NB4 (cell line): ENCODE data around the gene ANXA3.
A peak's percentile ranks its signal among the peaks of the same experiment; 100 is the strongest.

Experiments
- DNase-seq: peaks from one replicate; pipeline ENCODE4 v3.0.0; 2010; ENCODE audit warnings: low read depth
- H3K4me3 ChIP-seq: one replicate; pipeline ENCODE4 v1.5.1; 2011; ENCODE audit warnings: mild to moderate bottlenecking, low read depth, low read length, moderate library complexity
- MYC ChIP-seq: IDR thresholded peaks from 2 replicates; pipeline ENCODE4 v1.6.1; 2011; ENCODE audit warnings: low read depth, low read length
- POLR2A ChIP-seq: IDR thresholded peaks from 2 replicates; pipeline ENCODE4 v1.6.1; 2011; ENCODE audit warnings: mild to moderate bottlenecking; ENCODE audit not compliant: insufficient read length; ENCODE audit errors: extremely low read depth
- TF ChIP-seq, protein P1 (sequence below): IDR thresholded peaks from one replicate; pipeline ENCODE4 v1.5.1; 2012; ENCODE audit warnings: low read depth, low read length
- TF ChIP-seq, protein P2 (sequence below): IDR thresholded peaks from 2 replicates; pipeline ENCODE4 v1.6.1; 2011; ENCODE audit warnings: low read depth, low read length

Gene ANXA3

DNA sequence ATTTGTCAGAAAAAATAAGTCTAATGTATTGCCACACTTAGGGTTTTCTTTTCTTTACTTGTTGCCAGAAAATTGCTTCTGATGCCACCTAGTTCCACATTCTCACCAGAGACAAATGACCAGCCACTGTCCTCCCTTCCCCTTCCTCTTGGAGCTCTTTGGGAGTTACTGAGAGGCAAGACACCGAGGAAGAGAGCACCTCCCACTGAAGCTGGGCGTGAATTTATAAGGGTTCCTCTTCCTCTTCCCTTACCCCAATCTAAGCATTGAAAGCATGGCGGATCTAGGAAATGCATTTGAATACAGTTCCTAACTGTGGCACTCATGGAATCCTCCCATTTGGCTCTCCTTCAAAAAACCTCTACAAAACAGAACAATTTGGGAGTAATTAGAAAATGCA lies 30.0 kb downstream of the ANXA3 start:
- TF ChIP-seq, protein P1, sequence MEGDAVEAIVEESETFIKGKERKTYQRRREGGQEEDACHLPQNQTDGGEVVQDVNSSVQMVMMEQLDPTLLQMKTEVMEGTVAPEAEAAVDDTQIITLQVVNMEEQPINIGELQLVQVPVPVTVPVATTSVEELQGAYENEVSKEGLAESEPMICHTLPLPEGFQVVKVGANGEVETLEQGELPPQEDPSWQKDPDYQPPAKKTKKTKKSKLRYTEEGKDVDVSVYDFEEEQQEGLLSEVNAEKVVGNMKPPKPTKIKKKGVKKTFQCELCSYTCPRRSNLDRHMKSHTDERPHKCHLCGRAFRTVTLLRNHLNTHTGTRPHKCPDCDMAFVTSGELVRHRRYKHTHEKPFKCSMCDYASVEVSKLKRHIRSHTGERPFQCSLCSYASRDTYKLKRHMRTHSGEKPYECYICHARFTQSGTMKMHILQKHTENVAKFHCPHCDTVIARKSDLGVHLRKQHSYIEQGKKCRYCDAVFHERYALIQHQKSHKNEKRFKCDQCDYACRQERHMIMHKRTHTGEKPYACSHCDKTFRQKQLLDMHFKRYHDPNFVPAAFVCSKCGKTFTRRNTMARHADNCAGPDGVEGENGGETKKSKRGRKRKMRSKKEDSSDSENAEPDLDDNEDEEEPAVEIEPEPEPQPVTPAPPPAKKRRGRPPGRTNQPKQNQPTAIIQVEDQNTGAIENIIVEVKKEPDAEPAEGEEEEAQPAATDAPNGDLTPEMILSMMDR: no peak
- TF ChIP-seq, protein P2, sequence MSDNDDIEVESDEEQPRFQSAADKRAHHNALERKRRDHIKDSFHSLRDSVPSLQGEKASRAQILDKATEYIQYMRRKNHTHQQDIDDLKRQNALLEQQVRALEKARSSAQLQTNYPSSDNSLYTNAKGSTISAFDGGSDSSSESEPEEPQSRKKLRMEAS: no peak
- TF ChIP-seq MYC (no peak), POLR2A (no peak)
- DNase-seq: peak; percentile 22
- H3K4me3 ChIP-seq: no peak overlapping the region

DNA sequence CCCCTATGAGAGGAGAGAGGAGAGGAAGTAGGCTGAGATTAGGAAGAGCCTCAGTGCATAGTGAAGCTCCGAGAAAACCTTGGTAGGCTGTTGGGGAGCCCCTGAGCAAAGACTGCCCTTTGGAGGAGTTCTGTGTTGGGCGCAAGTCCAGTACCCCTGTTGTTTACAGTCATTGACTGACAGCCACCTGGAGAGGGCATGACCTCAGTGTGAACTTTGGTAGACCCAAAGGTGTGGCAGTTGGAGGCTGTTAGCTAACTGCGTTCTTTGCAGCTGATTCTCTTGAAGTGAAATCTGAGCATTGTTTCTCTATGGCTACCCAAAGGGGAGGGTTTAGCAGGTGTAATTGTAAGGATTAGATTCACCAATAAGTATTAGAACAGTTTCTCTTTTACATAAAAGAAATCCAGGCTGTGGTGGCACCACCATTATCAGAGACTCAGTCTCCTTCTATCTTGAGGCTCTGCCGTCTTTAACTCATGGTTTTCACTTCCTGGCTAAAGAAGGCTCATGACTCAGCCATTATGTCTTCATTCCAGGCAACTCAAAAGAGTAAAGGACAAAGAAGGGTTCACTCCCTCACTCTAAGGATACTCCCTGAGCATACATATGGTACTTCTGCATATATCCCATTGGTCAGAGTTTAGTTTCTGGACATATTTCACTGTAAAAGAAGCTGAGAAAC lies 33.4 kb downstream of the ANXA3 start:
- no peak for TF ChIP-seq MYC
- no peak for TF ChIP-seq POLR2A
- H3K4me3 ChIP-seq: no peak overlapping the region
- peak; percentile 16 for DNase-seq

DNA sequence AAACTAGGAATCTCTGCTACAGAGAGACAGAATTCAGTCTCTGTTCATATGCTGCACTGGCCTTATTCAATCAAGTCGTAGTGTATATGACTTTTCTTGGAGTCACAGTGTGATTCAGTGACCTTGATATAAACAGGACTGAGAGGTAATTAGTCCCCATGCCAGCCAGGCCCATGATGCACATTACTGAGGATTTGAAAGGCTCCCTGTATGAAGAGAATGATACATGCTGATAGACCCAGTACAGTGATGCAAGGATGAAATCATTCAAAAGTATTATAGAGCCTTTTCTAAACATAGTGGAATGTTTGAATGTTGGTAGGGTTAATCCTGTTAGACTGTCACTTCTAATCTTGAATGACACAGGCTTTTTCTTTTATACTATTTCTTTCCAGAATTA lies 34.1 kb downstream of the ANXA3 start:
- no peak for DNase-seq
- H3K4me3 ChIP-seq: no peak overlapping the region
- TF ChIP-seq, protein P2: no peak
- TF ChIP-seq, protein P1: no peak
- TF ChIP-seq MYC (no peak), POLR2A (no peak)

DNA sequence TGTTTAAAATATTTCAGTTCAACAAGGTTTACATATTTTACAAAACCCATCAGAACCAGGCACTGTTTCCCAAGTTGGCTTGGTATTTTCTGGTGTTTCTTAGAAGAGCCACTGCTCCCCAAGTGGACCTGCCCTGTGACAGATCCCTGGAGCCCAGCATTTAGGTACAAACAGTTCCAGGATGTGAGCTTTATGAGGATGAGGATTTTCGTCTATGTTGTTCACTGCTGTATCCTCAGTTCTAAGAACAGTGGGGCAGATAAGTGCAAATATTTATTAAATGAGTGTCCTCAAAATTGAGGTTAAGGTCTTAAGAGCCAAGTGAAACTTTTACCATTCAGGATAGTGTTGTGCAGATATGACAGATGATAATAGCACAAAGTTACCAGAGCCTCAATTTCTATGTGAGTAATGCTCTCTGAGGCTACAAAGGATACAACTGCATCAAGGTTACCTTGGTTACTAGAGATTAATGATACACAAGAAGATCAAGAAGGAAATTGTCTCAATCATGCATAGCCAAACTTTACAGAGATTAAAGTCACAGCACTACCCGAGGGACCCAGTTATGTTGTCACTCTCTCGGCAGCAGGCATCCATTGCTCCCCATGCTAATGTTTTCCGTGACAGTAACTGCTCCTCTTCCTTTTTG lies 37.5 kb downstream of the ANXA3 start:
- DNase-seq: no peak
- no peak for TF ChIP-seq POLR2A
- TF ChIP-seq MYC: no peak
- TF ChIP-seq, protein P1: no peak
- TF ChIP-seq, protein P2: no peak
- no peak overlapping the region for H3K4me3 ChIP-seq

DNA sequence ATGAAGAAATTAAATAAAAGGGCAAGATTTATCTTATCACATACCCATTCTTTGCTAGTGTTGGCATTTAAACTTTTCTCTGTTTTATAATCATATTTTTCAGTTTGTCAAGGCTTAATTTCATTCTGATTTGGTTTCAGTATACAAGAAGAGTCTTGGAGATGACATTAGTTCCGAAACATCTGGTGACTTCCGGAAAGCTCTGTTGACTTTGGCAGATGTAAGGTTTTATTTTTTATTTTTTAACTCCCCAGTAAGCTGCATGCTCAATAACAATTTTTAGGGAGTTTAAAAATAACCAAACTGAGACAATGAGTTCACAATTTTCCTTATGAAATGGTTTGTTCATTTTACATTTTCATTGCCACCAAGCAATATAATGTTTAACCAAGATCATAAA lies 39.8 kb downstream of the ANXA3 start:
- no peak for DNase-seq
- TF ChIP-seq, protein P2: no peak
- TF ChIP-seq MYC (no peak), POLR2A (no peak)
- TF ChIP-seq, protein P1: no peak
- H3K4me3 ChIP-seq: no peak overlapping the region

DNA sequence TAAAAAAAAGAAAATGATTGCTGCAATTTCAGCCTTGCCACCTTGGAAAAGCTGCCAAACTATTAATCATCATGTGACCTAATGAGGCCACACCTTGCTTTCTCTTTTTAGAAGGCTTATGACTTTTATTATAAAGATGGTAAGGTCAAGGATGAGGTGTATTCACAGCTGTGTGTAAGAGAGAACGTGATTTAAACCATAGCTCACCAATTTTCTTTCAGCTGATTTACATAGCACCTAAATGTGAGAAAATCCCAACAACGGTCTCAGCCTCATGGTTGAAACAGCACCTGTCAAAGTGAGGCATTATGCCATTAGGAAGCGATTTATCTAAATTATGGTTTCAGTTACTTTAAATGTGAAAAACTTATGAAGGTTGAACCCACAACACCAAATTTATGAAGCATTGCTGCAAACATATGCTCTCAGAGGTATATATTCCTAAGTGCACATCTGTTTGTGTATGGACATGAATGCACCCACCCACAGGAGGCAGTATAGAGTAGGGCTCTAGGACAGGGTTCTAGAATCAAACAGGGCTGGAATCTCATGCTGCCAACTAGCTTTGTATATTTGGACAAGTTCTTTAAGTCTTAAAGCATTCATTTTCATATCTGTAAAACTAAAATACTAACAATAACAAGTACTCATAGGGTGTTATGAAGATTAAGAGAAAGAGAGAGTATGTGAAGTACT lies 40.7 kb downstream of the ANXA3 start:
- H3K4me3 ChIP-seq: no peak overlapping the region
- TF ChIP-seq MYC: no peak
- TF ChIP-seq, protein P1: peak; percentile 55
- DNase-seq: peak; percentile 49
